ENCODE data around the gene DOC2B. TPM values are rescaled to one million over a fixed set of nuclear protein-coding genes. Genes with fewer than 3 reads are reported as not detected.
"Not testable (repeated sequence)": the region's sequence is repeated elsewhere in the genome, so short reads cannot be mapped to it uniquely, and the experiment has no call there.

The DOC2B gene
- total RNA-seq, result 9.5 and 19.4 TPM in 2 replicates

GRCh38 chr17:181245-182049, at the start of gene DOC2B:
Gene DOC2B (minus strand): TSS chr17:181650. CDS start chr17:181479, 171 bp downstream.
- no peak for DNase-seq (ENCODE audit: extremely low read depth, low read depth, low spot score)

GRCh38 chr17:230395-230770, 48.9 kb upstream of the DOC2B start:
- DNase-seq (ENCODE audit: extremely low read depth, low read depth, low spot score), result no peak

- DNase-seq (ENCODE audit: extremely low read depth, low read depth, low spot score), result no peak
These were observed 48.4 kb upstream of the DOC2B start for GRCh38 chr17:229709-230394.

DNA sequence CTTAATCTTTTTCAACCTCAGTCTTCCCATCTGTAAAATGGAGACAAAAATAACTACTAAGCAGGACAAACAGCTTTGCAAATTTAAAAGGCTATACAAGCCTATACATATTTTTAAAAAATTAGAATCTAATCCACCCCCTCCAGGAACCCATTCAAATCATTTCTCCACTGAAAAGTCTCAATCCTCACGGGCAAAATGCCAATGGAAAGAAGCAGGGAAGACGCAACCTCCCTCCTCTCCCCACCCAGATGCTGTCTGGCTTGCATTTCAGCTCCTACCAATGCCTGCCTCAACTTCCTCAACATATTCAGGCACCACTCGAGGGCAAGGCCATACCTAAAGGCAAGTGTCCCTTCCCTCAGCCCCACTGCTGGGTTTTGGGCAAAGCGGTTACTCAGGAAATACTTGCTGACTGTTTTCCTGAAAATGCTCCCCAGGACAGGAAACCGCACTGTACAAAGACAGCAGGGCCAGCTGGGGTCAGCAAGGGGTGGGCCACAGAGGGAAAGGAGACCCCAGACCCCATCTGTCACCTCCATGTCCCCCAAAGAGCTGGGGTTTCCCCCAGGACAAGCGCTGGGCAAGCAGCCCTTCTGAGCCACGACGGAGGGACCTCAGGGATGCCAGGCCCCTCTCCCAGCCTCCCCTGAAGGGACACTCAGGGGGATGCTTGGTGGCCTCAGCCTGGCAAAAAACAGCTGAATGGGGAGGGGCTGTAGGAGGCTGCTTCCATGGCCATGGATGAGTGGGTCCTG, 47.7 kb upstream of the DOC2B start:
- DNase-seq (ENCODE audit: extremely low read depth, low read depth, low spot score), result no peak

GRCh38 chr17:227946-228615, 46.6 kb upstream of the DOC2B start:
- DNase-seq (ENCODE audit: extremely low read depth, low read depth, low spot score), result no peak

DNA sequence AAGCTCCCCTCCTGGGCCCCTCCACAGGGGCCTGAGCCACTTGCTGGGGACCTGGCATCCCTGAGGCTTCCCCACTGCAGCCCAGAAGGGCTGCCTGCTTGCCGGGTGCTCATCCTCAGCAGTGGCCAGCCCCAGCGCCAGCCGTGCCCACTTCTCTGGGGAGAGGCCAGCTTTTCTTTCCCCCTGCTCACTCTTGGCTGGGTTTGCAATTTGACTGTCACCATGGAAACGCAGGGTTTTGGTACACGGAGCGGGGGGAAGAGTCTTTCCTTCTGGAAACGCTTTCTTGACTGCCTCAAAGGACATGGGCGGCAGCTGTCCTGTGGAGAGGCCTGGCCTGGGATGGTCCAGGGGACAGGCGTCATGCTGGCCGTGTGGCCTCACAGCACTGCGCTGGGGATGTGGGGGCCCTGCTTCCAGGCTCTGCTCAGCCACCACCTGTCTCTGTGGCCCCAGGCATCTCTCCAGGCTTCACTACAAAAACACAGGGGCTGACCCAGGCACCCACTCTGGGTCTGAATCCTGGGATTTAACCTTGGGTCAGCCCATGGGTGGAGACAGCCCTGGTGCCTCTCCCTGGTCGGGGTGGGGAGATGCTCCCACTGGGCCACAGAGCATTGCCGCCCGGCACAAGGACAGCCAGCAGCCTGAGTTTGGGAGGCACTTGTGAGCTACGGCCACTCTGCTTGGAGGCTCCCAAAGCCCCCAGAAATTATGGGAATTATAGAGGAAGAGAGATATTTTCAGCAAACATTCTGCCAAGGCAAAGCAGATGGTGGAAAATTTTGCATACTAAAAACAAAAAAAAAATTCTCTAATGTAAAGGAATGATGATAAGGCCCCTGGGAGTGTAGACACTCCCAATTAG, 45.9 kb upstream of the DOC2B start:
- no peak for DNase-seq (ENCODE audit: extremely low read depth, low read depth, low spot score)

DNA sequence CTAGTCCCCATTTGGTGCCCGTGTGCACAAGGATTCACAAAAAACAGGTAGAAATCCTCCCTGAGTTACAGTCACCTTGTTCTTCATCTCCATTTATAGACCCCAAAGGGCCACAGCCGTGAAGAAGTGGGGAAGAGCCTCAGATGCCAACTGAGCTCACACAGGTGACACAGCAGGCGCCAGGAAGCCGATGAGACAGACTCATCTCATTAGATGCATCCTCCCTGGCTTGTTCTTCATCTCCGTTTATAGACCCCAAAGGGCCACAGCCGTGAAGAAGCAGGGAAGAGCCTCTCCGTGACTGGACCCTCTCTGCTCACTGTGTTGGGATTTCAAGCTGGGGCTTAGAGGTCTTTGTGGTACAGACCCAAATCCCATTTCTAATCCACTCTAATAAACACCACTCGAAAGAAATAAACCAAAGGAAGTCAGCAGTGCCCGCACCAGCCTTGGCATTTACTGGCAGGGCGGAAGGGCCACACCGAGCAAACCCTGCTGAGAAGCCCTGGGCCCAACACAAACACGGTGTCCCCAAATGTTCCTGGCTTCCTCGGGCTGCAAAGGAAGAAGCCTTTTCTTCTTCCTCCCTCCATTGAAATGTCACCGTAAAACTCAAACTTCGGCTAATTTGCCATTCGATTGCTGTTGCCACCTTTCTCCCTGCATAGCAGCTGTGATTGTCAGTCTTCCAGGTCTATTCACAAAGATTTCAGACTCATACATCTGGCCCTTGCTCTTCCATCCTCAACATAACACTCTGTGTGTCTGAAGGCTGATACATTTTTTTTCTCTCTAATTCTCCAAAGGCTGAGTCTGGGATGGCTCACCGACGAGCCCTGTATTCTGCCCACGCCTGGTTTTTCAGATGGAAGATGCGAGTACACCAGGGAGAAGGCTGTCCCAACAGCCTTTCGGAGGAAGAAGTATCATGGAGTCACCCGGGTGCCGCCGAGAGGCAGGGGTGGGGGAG, 44.9 kb upstream of the DOC2B start:
- no peak for DNase-seq (ENCODE audit: extremely low read depth, low read depth, low spot score)

- DNase-seq (ENCODE audit: extremely low read depth, low read depth, low spot score), result no peak
These were observed 44.1 kb upstream of the DOC2B start for GRCh38 chr17:225551-225950.

DNA sequence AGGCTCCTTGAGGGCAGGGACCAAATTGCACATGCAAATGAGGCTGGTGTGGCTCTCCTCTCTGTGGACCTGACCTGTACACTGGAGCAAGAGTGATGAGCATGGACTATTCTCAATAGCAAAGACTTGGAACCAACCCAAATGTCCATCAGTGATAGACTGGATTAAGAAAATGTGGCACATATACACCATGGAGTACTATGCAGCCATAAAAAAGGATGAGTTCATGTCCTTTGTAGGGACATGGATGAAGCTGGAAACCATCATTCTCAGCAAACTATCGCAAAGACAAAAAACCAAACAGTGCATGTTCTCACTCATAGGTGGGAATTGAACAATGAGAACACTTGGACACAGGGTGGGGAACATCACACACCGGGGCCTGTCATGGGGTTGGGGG, 43.1 kb upstream of the DOC2B start:
- not testable (repeated sequence) for DNase-seq (ENCODE audit: extremely low read depth, low read depth, low spot score)

- no peak for DNase-seq (ENCODE audit: extremely low read depth, low read depth, low spot score)
These were observed 42.4 kb upstream of the DOC2B start for GRCh38 chr17:223723-224471.

GRCh38 chr17:222172-222571, 40.7 kb upstream of the DOC2B start:
- no peak for DNase-seq (ENCODE audit: extremely low read depth, low read depth, low spot score)

GRCh38 chr17:219696-220095, 38.2 kb upstream of the DOC2B start:
- DNase-seq (ENCODE audit: extremely low read depth, low read depth, low spot score), result no peak

- DNase-seq (ENCODE audit: extremely low read depth, low read depth, low spot score), result no peak
These were observed 37.1 kb upstream of the DOC2B start for GRCh38 chr17:218432-219110.

GRCh38 chr17:216625-217024, 35.2 kb upstream of the DOC2B start:
- DNase-seq (ENCODE audit: extremely low read depth, low read depth, low spot score), result no peak

DNA sequence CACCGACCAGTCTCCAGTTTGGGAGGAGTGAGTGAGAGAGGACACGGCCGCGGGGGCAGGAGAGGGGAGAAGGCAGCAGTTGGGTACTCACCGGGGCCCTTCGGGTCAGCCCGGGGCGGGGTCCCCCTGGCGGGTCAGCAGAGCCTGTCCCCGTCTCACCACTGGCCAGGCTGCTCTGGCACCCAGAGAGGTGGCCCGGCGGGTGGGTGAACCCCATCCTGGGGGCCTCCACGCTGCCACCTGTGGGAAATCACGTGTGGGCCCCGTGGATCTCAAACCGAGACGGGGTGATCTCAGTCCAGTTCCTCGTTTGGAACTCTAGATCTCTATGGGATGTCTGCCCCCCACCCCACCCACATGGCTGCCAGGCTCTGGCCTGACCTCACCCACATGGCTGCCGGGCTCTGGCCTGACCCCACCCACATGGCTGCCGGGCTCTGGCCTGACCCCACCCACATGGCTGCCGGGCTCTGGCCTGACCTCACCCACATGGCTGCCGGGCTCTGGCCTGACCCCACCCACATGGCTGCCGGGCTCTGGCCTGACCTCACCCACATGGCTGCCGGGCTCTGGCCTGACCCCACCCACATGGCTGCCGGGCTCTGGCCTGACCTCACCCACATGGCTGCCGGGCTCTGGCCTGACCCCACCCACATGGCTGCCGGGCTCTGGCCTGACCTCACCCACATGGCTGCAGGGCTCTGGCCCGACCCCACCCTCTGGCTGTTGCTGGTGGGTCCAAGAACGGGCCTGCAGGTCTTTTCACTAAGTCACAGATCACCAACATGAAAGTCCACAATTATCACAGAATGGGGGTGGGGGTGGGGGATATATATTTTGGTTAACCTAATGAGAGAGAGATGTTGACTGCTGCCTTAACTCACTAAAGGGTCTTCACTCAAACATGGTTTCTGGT, 34.4 kb upstream of the DOC2B start:
- not testable (repeated sequence) for DNase-seq (ENCODE audit: extremely low read depth, low read depth, low spot score)

DNA sequence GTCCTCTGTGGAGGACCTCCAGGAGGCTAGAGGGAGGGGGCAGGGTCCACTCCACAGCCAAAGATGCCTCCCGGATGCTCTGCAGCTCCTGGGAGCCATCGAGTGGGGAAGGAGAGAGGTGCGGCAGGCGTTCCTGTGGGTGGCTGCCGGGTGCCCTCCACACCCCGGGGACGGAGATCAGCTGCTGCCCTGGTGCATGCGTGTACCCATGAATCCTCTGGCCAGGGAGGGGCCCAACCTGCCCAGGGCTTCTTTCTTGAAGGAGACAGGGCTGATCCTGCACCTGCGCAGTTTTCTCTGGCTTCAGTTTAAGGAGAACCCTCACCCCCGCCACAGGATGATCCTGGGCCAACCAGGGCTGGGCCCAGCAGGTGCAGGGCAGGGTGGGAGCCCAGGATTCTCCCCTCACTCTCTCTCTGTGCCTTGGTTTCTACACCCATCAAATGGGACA, 33.5 kb upstream of the DOC2B start:
- DNase-seq (ENCODE audit: extremely low read depth, low read depth, low spot score), result no peak
